Right lobe of liver (tissue), 4 donors: ENCODE results near the gene SYCE3.

ENCODE experiments used
- CTCF ChIP-seq, 4 donors: fragments of 200-600 bp in 3 of 4; fragments of 450-650 bp in 1 of 4; IDR thresholded peaks; one replicate each; pipeline versions ENCODE4 v1.5.1 to v1.8.0; 2016 to 2022; ENCODE audit warnings: antibody characterized with exemption in 4 of 4, mild to moderate bottlenecking in 2 of 4
- POLR2A ChIP-seq: fragments of 450-650 bp; IDR thresholded peaks from one replicate; pipeline ENCODE4 v1.6.1; 2017; ENCODE audit warnings: antibody characterized with exemption, mild to moderate bottlenecking
- donor health status: DM: no; HTN: no; CAD: no.
- donor health status: DM: no; HTN: no; CAD: no.
- donor health status: DM: no; HTN: yes; CAD: no.

- no peak for TF ChIP-seq CTCF (IDR thresholded peaks at IDR 0.05)
- no peak for TF ChIP-seq POLR2A
Measured at GRCh38 chr22:50586416-50586815, 23.7 kb upstream of the SYCE3 start.
